C4-2B (cell line): ENCODE results near the gene CFAP74.

Experiments used
- H3K27ac ChIP-seq: fragments of 450-650 bp; 2 replicates; pipeline ENCODE4 v1.5.1; 2017
- ZFX ChIP-seq: fragments of 450-650 bp; IDR thresholded peaks from 2 replicates; pipeline ENCODE4 v1.6.1; 2017
- TF ChIP-seq, protein P1 (sequence below): fragments of 450-650 bp; conservative IDR thresholded peaks from 2 replicates; pipeline ENCODE4 v1.5.1; 2017; ENCODE audit warnings: mild to moderate bottlenecking

The CFAP74 gene

GRCh38 chr1:1898246-1898933 lies 105.2 kb downstream of the CFAP74 start:
- TF ChIP-seq, protein P1, sequence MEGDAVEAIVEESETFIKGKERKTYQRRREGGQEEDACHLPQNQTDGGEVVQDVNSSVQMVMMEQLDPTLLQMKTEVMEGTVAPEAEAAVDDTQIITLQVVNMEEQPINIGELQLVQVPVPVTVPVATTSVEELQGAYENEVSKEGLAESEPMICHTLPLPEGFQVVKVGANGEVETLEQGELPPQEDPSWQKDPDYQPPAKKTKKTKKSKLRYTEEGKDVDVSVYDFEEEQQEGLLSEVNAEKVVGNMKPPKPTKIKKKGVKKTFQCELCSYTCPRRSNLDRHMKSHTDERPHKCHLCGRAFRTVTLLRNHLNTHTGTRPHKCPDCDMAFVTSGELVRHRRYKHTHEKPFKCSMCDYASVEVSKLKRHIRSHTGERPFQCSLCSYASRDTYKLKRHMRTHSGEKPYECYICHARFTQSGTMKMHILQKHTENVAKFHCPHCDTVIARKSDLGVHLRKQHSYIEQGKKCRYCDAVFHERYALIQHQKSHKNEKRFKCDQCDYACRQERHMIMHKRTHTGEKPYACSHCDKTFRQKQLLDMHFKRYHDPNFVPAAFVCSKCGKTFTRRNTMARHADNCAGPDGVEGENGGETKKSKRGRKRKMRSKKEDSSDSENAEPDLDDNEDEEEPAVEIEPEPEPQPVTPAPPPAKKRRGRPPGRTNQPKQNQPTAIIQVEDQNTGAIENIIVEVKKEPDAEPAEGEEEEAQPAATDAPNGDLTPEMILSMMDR: no peak
- TF ChIP-seq ZFX: no peak
- H3K27ac ChIP-seq: no peak overlapping the region

GRCh38 chr1:1895456-1896336 lies 107.9 kb downstream of the CFAP74 start:
- no peak for TF ChIP-seq ZFX
- TF ChIP-seq, protein P1: no peak

DNA sequence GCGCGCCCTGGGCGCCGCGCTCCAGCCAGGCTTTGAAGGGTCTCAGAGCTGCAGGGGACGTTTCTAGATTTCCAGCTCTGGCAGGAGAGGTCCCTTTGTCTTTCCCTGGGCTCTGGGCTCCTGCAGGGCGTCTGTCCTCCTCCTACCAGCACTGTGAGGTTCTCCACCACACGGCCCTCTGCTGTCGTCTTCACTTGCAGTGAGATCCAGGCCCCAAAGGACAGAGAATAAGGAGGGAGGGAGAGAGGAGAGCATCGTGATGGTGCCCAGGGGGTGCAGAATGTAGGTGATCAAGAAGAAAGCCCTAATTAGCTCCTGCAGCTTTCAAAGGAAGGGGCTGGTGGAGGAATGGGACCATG lies 108.5 kb downstream of the CFAP74 start:
- peak overlapping the region; percentile 27 for H3K27ac ChIP-seq
- TF ChIP-seq, protein P1: no peak
- TF ChIP-seq ZFX: no peak

More at GRCh38 chr1:1895456-1896336, 107.9 kb downstream of the CFAP74 start:
- peak overlapping the region; percentile 27 for H3K27ac ChIP-seq

DNA sequence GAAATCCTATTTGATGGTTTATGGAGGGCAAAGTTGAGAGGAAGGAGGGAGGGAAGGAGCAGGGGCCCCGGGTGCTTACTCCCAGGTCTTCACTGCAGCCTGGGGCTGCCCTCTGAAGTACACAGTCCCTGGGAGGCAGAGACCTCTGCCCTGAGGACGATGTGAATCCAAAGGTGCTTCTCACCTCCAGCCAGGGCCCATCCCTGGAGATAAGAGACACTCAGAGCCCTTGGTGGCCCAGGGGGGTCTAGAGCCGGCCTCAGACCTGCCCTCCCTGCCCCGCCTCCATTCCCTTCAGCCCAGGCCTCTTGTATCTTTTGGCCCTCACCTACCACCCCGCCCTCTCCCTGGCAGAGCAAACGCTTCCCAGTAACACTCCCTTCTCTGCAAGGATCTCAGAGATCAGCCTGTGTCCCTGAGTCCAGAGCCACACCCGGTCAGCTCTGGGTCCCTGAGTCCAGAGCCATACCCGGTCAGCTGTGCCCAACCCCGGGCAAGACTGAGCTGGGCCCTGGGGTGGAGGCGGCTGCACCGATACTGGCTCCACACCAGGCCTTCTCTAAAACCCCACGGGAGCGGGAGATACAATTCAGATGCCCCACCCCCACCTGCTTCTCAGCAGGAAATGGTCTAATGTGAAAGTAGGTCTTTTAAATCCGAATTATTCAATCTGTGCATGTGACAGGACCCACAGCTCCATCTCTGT lies 109.1 kb downstream of the CFAP74 start:
- H3K27ac ChIP-seq: peak overlapping the region; percentile 27
- TF ChIP-seq, protein P1: no peak
- no peak for TF ChIP-seq ZFX

- TF ChIP-seq, protein P1: no peak
- TF ChIP-seq ZFX: no peak
- peak overlapping the region; percentile 27 for H3K27ac ChIP-seq
Observed at GRCh38 chr1:1893997-1894353, 109.6 kb downstream of the CFAP74 start.

- TF ChIP-seq ZFX: no peak
- TF ChIP-seq, protein P1: no peak
Observed at GRCh38 chr1:1893291-1893985, 110.1 kb downstream of the CFAP74 start.

More at GRCh38 chr1:1893291-1893985, 110.1 kb downstream of the CFAP74 start:
- H3K27ac ChIP-seq: peak overlapping the region; percentile 27
